ENCODE results near the gene MLXIP. TPM values are rescaled to one million over a fixed set of nuclear protein-coding genes. Genes with fewer than 3 reads are reported as not detected.
A peak's percentile ranks its signal among the peaks of the same experiment; 100 is the strongest.

Gene MLXIP
- total and polyA plus RNA-seq, 9 of the 15 experiments (the other 6 are each of a cell fraction or from before 2014, with no cell fraction given) = 2.2 to 66.3 (median 18.1) TPM

DNA sequence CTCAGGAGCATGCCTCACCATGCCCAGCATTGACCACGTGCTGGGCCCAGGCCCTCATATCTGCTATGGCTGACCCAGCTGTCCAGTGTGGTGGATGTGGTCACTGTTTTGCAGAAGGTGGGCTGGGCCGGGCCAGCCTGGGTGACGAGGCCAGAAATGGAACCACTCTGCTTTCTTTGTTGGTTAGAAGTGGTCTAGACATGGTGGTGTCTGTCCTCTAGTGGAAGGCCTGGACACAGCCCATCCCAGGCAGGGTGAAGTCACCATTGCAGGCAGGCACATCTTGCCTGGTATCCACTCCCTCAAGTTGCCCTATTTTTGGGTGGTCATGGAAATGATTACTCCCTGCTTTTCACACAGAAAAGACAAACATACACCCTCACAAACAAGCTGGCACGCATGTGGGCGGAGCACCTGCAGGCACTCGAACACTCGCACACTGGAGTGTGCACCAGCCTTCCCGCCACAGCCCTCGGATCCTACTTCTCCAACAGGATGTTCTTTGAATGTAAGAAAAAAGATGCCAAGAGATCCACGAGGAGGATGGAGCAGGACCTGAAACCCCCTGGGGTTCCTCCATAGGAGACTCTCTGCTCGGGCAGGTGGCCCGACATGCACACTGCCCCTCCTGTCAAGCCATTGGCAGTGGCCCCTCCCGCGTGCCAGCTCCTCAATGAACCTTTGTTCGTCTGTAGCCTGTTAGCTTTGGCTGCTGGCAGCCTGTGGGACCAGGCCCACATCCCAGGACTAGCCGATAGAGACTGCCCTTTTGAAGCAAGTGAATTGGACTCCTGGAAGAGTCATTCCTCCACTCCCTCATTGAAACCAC is 38.4 kb downstream of the MLXIP start (continued):
- TF ChIP-seq, protein P1, sequence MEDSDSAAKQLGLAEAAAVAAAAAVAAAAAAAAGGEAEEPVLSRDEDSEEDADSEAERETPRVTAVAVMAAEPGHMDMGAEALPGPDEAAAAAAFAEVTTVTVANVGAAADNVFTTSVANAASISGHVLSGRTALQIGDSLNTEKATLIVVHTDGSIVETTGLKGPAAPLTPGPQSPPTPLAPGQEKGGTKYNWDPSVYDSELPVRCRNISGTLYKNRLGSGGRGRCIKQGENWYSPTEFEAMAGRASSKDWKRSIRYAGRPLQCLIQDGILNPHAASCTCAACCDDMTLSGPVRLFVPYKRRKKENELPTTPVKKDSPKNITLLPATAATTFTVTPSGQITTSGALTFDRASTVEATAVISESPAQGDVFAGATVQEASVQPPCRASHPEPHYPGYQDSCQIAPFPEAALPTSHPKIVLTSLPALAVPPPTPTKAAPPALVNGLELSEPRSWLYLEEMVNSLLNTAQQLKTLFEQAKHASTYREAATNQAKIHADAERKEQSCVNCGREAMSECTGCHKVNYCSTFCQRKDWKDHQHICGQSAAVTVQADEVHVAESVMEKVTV (CRISPR knock-in tag; IDR thresholded peaks at IDR 0.05) = 0 out of 2 replicates have a peak, but pooled peaks have one; percentile 10
- no peak for TF ChIP-seq SMARCA5 (IDR thresholded peaks at IDR 0.05)
- no peak for TF ChIP-seq NFATC3 (IDR thresholded peaks at IDR 0.05)
- no peak for TF ChIP-seq CSDE1 (IDR thresholded peaks at IDR 0.05)
- TF ChIP-seq DNMT1 (IDR thresholded peaks at IDR 0.05) = no peak
- no peak for TF ChIP-seq GATAD2A (IDR thresholded peaks at IDR 0.05)
- TF ChIP-seq ZEB2 (IDR thresholded peaks at IDR 0.05) = no peak
- no peak for TF ChIP-seq STAT5B (CRISPR knock-in tag; IDR thresholded peaks at IDR 0.05)
- TF ChIP-seq, protein P2, sequence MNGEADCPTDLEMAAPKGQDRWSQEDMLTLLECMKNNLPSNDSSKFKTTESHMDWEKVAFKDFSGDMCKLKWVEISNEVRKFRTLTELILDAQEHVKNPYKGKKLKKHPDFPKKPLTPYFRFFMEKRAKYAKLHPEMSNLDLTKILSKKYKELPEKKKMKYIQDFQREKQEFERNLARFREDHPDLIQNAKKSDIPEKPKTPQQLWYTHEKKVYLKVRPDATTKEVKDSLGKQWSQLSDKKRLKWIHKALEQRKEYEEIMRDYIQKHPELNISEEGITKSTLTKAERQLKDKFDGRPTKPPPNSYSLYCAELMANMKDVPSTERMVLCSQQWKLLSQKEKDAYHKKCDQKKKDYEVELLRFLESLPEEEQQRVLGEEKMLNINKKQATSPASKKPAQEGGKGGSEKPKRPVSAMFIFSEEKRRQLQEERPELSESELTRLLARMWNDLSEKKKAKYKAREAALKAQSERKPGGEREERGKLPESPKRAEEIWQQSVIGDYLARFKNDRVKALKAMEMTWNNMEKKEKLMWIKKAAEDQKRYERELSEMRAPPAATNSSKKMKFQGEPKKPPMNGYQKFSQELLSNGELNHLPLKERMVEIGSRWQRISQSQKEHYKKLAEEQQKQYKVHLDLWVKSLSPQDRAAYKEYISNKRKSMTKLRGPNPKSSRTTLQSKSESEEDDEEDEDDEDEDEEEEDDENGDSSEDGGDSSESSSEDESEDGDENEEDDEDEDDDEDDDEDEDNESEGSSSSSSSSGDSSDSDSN (IDR thresholded peaks at IDR 0.05; ENCODE audit: borderline replicate concordance in 1 of 2, low read depth in 2 of 2, low read length in 2 of 2) = no peak
- TF ChIP-seq XRCC3 (IDR thresholded peaks at IDR 0.05) = no peak
- TF ChIP-seq YY1 (IDR thresholded peaks at IDR 0.05; ENCODE audit: borderline replicate concordance in 1 of 3, control insufficient read depth in 1 of 3, extremely low read depth in 1 of 3, insufficient read depth in 3 of 3, insufficient read length in 1 of 3, insufficient replicate concordance in 2 of 3, low read depth in 1 of 3, low read length in 2 of 3) = no peak
- TF ChIP-seq, protein P3, sequence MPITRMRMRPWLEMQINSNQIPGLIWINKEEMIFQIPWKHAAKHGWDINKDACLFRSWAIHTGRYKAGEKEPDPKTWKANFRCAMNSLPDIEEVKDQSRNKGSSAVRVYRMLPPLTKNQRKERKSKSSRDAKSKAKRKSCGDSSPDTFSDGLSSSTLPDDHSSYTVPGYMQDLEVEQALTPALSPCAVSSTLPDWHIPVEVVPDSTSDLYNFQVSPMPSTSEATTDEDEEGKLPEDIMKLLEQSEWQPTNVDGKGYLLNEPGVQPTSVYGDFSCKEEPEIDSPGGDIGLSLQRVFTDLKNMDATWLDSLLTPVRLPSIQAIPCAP (CRISPR knock-in tag; IDR thresholded peaks at IDR 0.05; ENCODE audit: borderline replicate concordance) = no peak
- no peak for TF ChIP-seq POLR2H (tag; IDR thresholded peaks at IDR 0.05; ENCODE audit: low read depth)
- 0 out of 2 replicates have a peak, but pooled peaks have one; percentile 19 for TF ChIP-seq MYC (IDR thresholded peaks at IDR 0.05; ENCODE audit: low read depth, low read length)
- TF ChIP-seq MYC (CRISPR knock-in tag; IDR thresholded peaks at IDR 0.05; ENCODE audit: borderline replicate concordance, low read depth) = no peak
- no peak for TF ChIP-seq BMI1 (IDR thresholded peaks at IDR 0.05; ENCODE audit: low read length)
- peak; percentile 39; the same call in 1 of the 2 replicates for TF ChIP-seq TCF3 (CRISPR knock-in tag; IDR thresholded peaks at IDR 0.05)
- TF ChIP-seq FIP1L1 (IDR thresholded peaks at IDR 0.05; ENCODE audit: low read depth, low read length, poor library complexity, severe bottlenecking) = no peak

Data from K562 (cell line).